Stimulated activated CD4-positive, alpha-beta T cell treated with anti-CD3 and anti-CD28 coated beads, Interleukin-4, amount 100 ng/mL, for 24 hours (primary cell): ENCODE results near the gene TEX13D.

Experiments
- DNase-seq: peaks from one replicate; pipeline ENCODE4 v3.0.0-alpha.2; 2020

Gene TEX13D

GRCh38 chrX:124348885-124349453, 16.5 kb downstream of the TEX13D start:
- DNase-seq = no peak

- no peak for DNase-seq
Observed at GRCh38 chrX:124354648-124355047, 22.2 kb downstream of the TEX13D start.

GRCh38 chrX:124358800-124359383, 26.4 kb downstream of the TEX13D start:
- DNase-seq = no peak

GRCh38 chrX:124362072-124362471, 29.6 kb downstream of the TEX13D start:
- no peak for DNase-seq

GRCh38 chrX:124362761-124363160, 30.3 kb downstream of the TEX13D start:
- DNase-seq = no peak

GRCh38 chrX:124369722-124370121, 37.3 kb downstream of the TEX13D start:
- DNase-seq = no peak

- DNase-seq = no peak
Observed at GRCh38 chrX:124373348-124373747, 40.9 kb downstream of the TEX13D start.

- no peak for DNase-seq
Observed at GRCh38 chrX:124378643-124379042, 46.2 kb downstream of the TEX13D start.

- no peak for DNase-seq
Observed at GRCh38 chrX:124383354-124383753, 50.9 kb downstream of the TEX13D start.

- no peak for DNase-seq
Observed at GRCh38 chrX:124386401-124386800, 53.9 kb downstream of the TEX13D start.
